ENCODE results near the gene LRIG3. TPM values are rescaled to one million over a fixed set of nuclear protein-coding genes. Genes with fewer than 3 reads are reported as not detected.

LRIG3 gene
- total RNA-seq, 1 donor from 2014 or later, result 249 TPM

DNA sequence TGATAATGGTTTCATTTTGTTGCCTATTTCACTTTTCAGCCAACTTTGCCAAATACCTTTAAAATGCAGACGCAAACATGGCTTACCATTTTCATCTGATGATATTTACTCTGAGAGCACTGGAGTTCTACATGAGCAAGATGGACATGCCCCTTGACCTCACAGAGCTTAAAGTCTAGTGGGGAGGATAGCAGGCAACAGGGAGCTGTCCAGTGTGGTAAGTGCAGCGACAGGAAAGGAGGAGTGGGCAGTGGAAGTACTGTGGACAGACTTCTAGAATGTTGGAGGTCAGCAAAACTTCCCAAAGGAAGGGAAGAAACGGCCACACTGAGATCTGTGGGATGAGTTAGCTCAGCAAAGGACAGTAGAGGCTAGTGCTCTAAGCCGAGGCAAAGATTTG, 25.3 kb downstream of the LRIG3 start:
- Mint-ChIP-seq H3K9me3 (ENCODE audit: unreplicated experiment) (no peaks in the 10 kb centered on the region), H3K36me3 (ENCODE audit: unreplicated experiment) (peaks cover 68% of the 10 kb centered on the region), H3K4me1 (ENCODE audit: unreplicated experiment) (peaks cover 82% of the 10 kb centered on the region), H3K4me3 (ENCODE audit: unreplicated experiment) (no peak overlapping the region), H3K27me3 (ENCODE audit: unreplicated experiment) (no peaks in the 10 kb centered on the region), H3K27ac (ENCODE audit: unreplicated experiment) (peak overlapping the region; percentile 72)
- no peak for DNase-seq (ENCODE audit: extremely low spot score, unreplicated experiment)
- TF ChIP-seq CTCF (IDR thresholded peaks at IDR 0.05), result no peak

- DNase-seq (ENCODE audit: extremely low spot score, unreplicated experiment), result no peak
- Mint-ChIP-seq H3K27ac (ENCODE audit: unreplicated experiment) (no peak overlapping the region), H3K4me3 (ENCODE audit: unreplicated experiment) (no peak overlapping the region)
Observed at GRCh38 chr12:58894040-58894439, 26.3 kb downstream of the LRIG3 start.

DNA sequence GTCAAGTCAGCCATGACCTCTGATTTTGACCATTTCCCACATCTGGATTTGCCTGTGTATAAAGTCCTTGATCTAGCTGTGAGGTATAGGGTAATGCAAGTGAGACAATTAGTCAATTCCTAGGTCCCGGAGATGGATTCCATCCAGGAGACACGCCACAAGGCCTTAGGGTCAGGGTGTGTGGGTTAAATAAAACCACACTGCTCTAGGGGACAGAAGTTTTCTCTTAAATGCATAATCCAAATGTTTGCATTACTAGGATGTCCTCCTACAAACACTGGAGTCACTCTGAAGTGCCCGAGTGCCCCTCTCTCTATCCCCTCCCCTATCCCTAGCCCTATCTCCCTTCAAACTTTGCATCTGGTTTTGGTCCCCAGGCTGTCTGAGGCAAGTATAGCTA, 26.8 kb downstream of the LRIG3 start:
- no peak for DNase-seq (ENCODE audit: extremely low spot score, unreplicated experiment)
- no peaks in the 10 kb centered on the region for H3K9me3 Mint-ChIP-seq (ENCODE audit: unreplicated experiment)
- H3K27me3 Mint-ChIP-seq (ENCODE audit: unreplicated experiment), result no peaks in the 10 kb centered on the region
- H3K27ac Mint-ChIP-seq (ENCODE audit: unreplicated experiment), result no peak overlapping the region
- no peak for TF ChIP-seq CTCF (IDR thresholded peaks at IDR 0.05)
- peaks cover 85% of the 10 kb centered on the region for H3K4me1 Mint-ChIP-seq (ENCODE audit: unreplicated experiment)
- peaks cover 67% of the 10 kb centered on the region for H3K36me3 Mint-ChIP-seq (ENCODE audit: unreplicated experiment)
- H3K4me3 Mint-ChIP-seq (ENCODE audit: unreplicated experiment), result no peak overlapping the region

More at GRCh38 chr12:58894040-58894439, 26.3 kb downstream of the LRIG3 start:
- Mint-ChIP-seq H3K9me3 (ENCODE audit: unreplicated experiment) (no peaks in the 10 kb centered on the region), H3K36me3 (ENCODE audit: unreplicated experiment) (peaks cover 67% of the 10 kb centered on the region), H3K4me1 (ENCODE audit: unreplicated experiment) (peaks cover 84% of the 10 kb centered on the region), H3K27me3 (ENCODE audit: unreplicated experiment) (no peaks in the 10 kb centered on the region)
- TF ChIP-seq CTCF (IDR thresholded peaks at IDR 0.05), result no peak

DNA sequence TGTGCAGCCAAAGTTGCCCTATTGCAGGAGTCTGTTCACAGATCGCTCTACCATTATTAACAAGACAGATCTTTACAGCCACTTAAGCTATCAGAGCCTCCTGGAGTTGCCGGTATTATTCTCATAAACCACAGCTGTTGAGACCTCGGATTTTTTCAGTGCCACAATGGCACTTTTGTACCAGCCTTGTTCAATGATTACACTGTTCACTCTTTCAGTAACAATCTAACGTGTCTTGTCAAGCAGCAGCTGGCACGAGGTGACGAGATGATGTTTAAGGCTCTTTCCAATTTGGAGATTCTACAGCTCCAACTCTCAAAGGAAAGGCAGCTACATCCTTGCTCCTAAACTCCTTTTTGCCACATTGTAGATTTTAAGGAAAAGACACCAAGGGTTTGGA, 30.7 kb downstream of the LRIG3 start:
- Mint-ChIP-seq H3K27ac (ENCODE audit: unreplicated experiment) (peak overlapping the region; percentile 47), H3K4me3 (ENCODE audit: unreplicated experiment) (no peak overlapping the region), H3K4me1 (ENCODE audit: unreplicated experiment) (peaks cover 73% of the 10 kb centered on the region), H3K9me3 (ENCODE audit: unreplicated experiment) (no peaks in the 10 kb centered on the region), H3K36me3 (ENCODE audit: unreplicated experiment) (peaks cover 65% of the 10 kb centered on the region), H3K27me3 (ENCODE audit: unreplicated experiment) (no peaks in the 10 kb centered on the region)
- TF ChIP-seq CTCF (IDR thresholded peaks at IDR 0.05), result no peak
- no peak for DNase-seq (ENCODE audit: extremely low spot score, unreplicated experiment)

DNA sequence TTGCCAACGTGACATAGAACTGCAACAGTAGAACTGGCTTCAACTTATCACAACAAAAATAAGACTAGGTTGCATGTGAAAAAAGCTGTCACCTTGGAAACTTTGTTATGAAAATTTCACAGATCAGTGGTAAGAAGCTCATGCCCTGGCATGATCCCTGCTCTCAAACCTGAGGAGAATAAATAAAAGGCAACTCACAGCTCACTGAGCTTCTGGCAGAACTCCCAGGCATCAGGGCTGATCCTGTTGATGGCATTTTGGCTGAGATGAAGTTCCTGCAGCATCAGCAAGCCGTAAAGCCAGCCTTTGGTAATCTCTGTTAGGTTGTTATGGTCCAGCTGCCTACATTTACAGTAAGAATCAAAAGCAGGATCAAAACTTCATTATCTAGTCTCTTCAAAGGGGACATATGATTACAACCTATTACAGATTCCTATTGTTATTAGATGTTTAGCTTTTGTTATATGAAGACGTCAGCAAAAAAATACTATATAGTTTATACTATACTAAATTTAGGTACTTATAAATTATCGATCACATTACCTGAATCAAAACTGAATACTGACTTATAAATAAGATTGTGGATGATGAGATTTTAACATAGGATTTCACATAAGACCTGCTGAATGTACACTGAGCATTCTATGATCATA, 32.0 kb downstream of the LRIG3 start:
- no peak for TF ChIP-seq CTCF (IDR thresholded peaks at IDR 0.05)
- H3K4me1 Mint-ChIP-seq (ENCODE audit: unreplicated experiment), result peaks cover 70% of the 10 kb centered on the region
- H3K36me3 Mint-ChIP-seq (ENCODE audit: unreplicated experiment), result peaks cover 73% of the 10 kb centered on the region
- no peak for DNase-seq (ENCODE audit: extremely low spot score, unreplicated experiment)
- peak overlapping the region; percentile 14 for H3K27ac Mint-ChIP-seq (ENCODE audit: unreplicated experiment)
- no peaks in the 10 kb centered on the region for H3K9me3 Mint-ChIP-seq (ENCODE audit: unreplicated experiment)
- no peak overlapping the region for H3K4me3 Mint-ChIP-seq (ENCODE audit: unreplicated experiment)
- H3K27me3 Mint-ChIP-seq (ENCODE audit: unreplicated experiment), result no peaks in the 10 kb centered on the region
